HG03095 (cell line): ENCODE measurements around the gene IRAK4.

Experiments
- ATAC-seq: cut with Tn5 transposase; IDR thresholded peaks from one replicate; pipeline ENCODE4 v1.9.1; 2021; ENCODE audit warnings: moderate library complexity; ENCODE audit not compliant: unreplicated experiment

Gene IRAK4

DNA sequence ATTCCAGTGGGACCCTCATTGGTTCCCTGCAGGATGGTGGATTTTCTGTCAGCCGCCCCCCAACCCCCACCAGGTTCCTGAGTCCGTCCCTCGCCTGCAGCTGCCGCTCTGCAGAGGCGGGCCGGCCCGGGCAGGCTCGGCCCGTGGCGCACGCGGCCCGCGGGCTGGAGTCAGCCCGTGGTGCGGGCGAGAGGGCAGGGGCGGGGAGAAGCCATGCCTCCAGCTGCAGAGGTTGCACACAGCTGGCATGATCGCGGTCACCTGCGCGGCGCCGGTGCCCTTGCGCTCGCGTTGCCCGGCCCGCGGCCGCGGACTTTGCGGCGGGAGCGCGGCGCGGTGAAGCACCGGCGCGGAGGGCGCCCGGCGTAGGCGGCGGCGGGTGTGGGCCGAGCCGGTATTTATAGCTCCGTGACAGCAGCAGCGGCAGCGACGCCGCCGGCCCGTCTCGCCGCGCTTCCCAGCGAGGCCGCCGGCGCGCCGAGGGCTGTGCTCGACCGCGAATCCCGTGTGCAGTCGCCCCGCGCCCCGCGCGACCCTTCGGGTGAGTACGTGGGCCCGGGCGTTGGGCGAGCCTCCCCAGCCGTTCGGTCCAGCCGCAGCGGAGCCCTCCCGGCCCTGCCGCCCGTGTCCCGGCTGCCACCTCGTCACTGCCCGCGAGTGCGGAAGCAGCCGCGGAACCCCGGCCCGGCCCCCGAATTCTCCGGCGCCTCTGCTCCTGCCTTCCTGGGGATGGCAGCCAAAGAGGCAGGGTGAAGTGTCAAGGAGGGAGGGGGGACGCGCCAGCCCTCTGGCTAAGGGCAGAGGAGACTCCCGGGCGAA is 77.1 kb downstream of the IRAK4 start, which contains the start of gene TMEM117:
TSS of gene TMEM117 (plus strand) at position 426 of the 819 bp plus-strand sequence.
- peak; percentile 74 for ATAC-seq

DNA sequence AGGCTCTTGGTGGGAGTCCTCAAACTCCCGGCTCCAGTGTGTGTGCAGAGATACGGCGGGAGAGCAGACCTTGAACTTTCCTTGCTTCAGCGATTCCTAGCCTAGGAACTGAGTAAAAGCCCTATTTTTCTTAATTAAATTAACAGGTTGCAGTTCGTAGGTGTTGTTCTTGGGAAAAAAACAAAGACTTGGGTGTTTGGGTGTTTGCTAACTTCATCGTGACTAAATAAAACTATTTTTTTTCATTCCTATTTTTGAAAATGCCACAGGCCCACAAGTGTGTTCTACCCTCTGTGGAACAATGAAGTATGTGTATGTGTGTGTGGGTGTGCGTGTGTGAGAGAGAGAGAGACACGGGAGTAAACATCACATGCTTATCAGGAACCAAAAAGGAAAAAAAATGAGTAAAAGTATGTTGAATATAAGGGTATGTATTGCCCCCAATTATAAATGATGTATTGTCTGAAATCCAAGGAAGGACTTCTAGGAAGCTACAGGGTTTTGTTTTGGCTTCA is 77.8 kb downstream of the IRAK4 start:
- peak; percentile 21 for ATAC-seq
